GM21619 (cell line): ENCODE results near the gene HLX.

Experiments used
- ATAC-seq: cut with Tn5 transposase; IDR thresholded peaks from one replicate; pipeline ENCODE4 v1.9.1; 2021; ENCODE audit not compliant: unreplicated experiment

Gene HLX

GRCh38 chr1:220879076-220879508 lies at the start of gene HLX:
TSS of gene HLX (plus strand) at chr1:220879443. CDS start at chr1:220879858, 415 bp downstream.
- peak; percentile 56 for ATAC-seq

GRCh38 chr1:220833436-220833835 lies 45.8 kb upstream of the HLX start:
- ATAC-seq: no peak

- ATAC-seq: no peak
These were observed 44.9 kb upstream of the HLX start for GRCh38 chr1:220834155-220834870.

GRCh38 chr1:220838578-220838977 lies 40.7 kb upstream of the HLX start:
- no peak for ATAC-seq

- no peak for ATAC-seq
These were observed 39.8 kb upstream of the HLX start for GRCh38 chr1:220839474-220839873.

GRCh38 chr1:220841293-220841692 lies 38.0 kb upstream of the HLX start:
- ATAC-seq: no peak

- no peak for ATAC-seq
These were observed 35.7 kb upstream of the HLX start for GRCh38 chr1:220843481-220844011.

GRCh38 chr1:220852408-220852807 lies 26.8 kb upstream of the HLX start:
- ATAC-seq: no peak

- ATAC-seq: no peak
These were observed 6.9 kb upstream of the HLX start for GRCh38 chr1:220872296-220872695.

GRCh38 chr1:220873087-220873486 lies 6.2 kb upstream of the HLX start:
- ATAC-seq: no peak

GRCh38 chr1:220873868-220874655 lies 5.2 kb upstream of the HLX start:
- ATAC-seq: no peak

- no peak for ATAC-seq
These were observed 4.0 kb upstream of the HLX start for GRCh38 chr1:220875260-220875659.

- ATAC-seq: no peak
These were observed 2.5 kb upstream of the HLX start for GRCh38 chr1:220876511-220877376.

- ATAC-seq: no peak
These were observed 1.7 kb upstream of the HLX start for GRCh38 chr1:220877377-220878095.

GRCh38 chr1:220878191-220879075 lies 810 bp upstream of the HLX start:
- no peak for ATAC-seq

- peak; percentile 40 for ATAC-seq
These were observed 492 bp downstream of the HLX start for GRCh38 chr1:220879509-220880361.

GRCh38 chr1:220880362-220880670 lies 1.1 kb downstream of the HLX start:
- no peak for ATAC-seq

- no peak for ATAC-seq
These were observed 1.7 kb downstream of the HLX start for GRCh38 chr1:220880726-220881506.
